ENCODE measurements around the gene TM4SF20. TPM values are rescaled to one million over a fixed set of nuclear protein-coding genes. Genes with fewer than 3 reads are reported as not detected.
A peak's percentile ranks its signal among the peaks of the same experiment; 100 is the strongest.
"Not testable (repeated sequence)": the region's sequence is repeated elsewhere in the genome, so short reads cannot be mapped to it uniquely, and the experiment has no call there.

Gene TM4SF20
- total RNA-seq, 1 experiment from 2014 or later: 0.36 TPM

GRCh38 chr2:227367427-227367795 is 11.7 kb downstream of the TM4SF20 start:
- DNase-seq (ENCODE audit: low spot score): no peak

GRCh38 chr2:227366769-227367426 is 12.2 kb downstream of the TM4SF20 start:
- DNase-seq (ENCODE audit: low spot score): no peak

GRCh38 chr2:227365833-227366232 is 13.3 kb downstream of the TM4SF20 start:
- no peak for DNase-seq (ENCODE audit: low spot score)

- not testable (repeated sequence) for DNase-seq (ENCODE audit: low spot score)
Measured at GRCh38 chr2:227364585-227365263, 14.4 kb downstream of the TM4SF20 start.

- no peak for DNase-seq (ENCODE audit: low spot score)
Measured at GRCh38 chr2:227363756-227364155, 15.3 kb downstream of the TM4SF20 start.

GRCh38 chr2:227360351-227360750 is 18.8 kb downstream of the TM4SF20 start:
- no peak for DNase-seq (ENCODE audit: low spot score)

- no peak for DNase-seq (ENCODE audit: low spot score)
Measured at GRCh38 chr2:227351639-227352038, 27.5 kb downstream of the TM4SF20 start.

- no peak for DNase-seq (ENCODE audit: low spot score)
Measured at GRCh38 chr2:227349989-227350612, 29.0 kb downstream of the TM4SF20 start.

GRCh38 chr2:227348324-227348723 is 30.8 kb downstream of the TM4SF20 start:
- no peak for DNase-seq (ENCODE audit: low spot score)

GRCh38 chr2:227347117-227347516 is 32.0 kb downstream of the TM4SF20 start:
- DNase-seq (ENCODE audit: low spot score): no peak

- no peak for DNase-seq (ENCODE audit: low spot score)
Measured at GRCh38 chr2:227344231-227344630, 34.9 kb downstream of the TM4SF20 start.

- DNase-seq (ENCODE audit: low spot score): no peak
Measured at GRCh38 chr2:227341553-227341952, 37.6 kb downstream of the TM4SF20 start.

- no peak for DNase-seq (ENCODE audit: low spot score)
Measured at GRCh38 chr2:227340106-227340505, 39.0 kb downstream of the TM4SF20 start.

GRCh38 chr2:227339098-227339599 is 40.0 kb downstream of the TM4SF20 start:
- no peak for DNase-seq (ENCODE audit: low spot score)

- DNase-seq (ENCODE audit: low spot score): no peak
Measured at GRCh38 chr2:227337442-227337841, 41.7 kb downstream of the TM4SF20 start.

- no peak for DNase-seq (ENCODE audit: low spot score)
Measured at GRCh38 chr2:227335713-227336112, 43.4 kb downstream of the TM4SF20 start.

GRCh38 chr2:227326783-227327182 is 52.3 kb downstream of the TM4SF20 start:
- no peak for DNase-seq (ENCODE audit: low spot score)

GRCh38 chr2:227325839-227326195 is 53.3 kb downstream of the TM4SF20 start:
- no peak for DNase-seq (ENCODE audit: low spot score)

- DNase-seq (ENCODE audit: low spot score): peak; percentile 93
Measured at GRCh38 chr2:227324995-227325838, 53.9 kb downstream of the TM4SF20 start, which contains the start of gene MFF. MFF (plus strand) TSS chr2:227325251; CDS start chr2:227330666, 5,415 bp downstream.

GRCh38 chr2:227324642-227324994 is 54.5 kb downstream of the TM4SF20 start:
- DNase-seq (ENCODE audit: low spot score): no peak

- DNase-seq (ENCODE audit: low spot score): no peak
Measured at GRCh38 chr2:227323818-227324217, 55.3 kb downstream of the TM4SF20 start.

Data from HT-29 (cell line).